HG03095 (cell line): ENCODE data around the gene NCOR1.

ENCODE experiments used
- ATAC-seq: cut with Tn5 transposase; IDR thresholded peaks from one replicate; pipeline ENCODE4 v1.9.1; 2021; ENCODE audit warnings: moderate library complexity; ENCODE audit not compliant: unreplicated experiment

Gene NCOR1

DNA sequence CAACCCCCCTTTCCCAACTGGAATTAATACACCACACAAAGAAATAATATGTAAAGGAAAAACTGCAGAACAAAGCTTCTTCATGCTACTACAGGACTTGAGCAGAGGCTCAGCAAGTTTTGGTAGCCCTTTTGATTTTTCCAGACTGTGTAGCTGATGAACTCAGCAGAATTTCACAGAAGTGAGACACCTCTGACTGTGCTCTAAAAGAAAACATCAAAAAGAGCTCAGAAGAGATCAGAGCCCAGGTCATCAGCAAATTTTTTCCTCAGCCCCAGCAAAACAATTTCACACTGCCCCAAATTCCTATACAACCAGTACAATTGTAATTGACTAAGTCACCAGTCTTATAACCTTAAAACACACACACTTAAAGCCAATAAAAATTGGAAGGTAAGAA is 177.7 kb downstream of the NCOR1 start:
- no peak for ATAC-seq

DNA sequence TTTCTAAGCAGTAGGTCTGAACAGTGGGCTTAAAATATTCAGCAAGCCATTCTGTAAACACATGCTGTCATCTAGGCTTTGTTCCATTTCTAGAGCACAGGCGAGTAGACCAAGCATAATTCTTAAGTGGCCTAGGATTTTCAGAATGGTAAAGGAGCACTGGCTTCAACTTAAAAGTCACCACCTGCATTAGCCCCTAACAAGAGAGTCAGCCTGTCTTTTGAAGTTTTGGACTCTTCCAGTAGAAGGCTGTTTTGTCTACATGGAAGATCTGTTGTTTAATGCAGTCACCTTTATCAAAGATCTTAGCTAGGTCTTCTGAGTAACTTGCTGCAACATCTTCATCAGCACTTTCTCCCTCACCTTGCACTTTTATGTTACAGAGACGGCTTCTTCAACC is 179.1 kb downstream of the NCOR1 start:
- no peak for ATAC-seq

DNA sequence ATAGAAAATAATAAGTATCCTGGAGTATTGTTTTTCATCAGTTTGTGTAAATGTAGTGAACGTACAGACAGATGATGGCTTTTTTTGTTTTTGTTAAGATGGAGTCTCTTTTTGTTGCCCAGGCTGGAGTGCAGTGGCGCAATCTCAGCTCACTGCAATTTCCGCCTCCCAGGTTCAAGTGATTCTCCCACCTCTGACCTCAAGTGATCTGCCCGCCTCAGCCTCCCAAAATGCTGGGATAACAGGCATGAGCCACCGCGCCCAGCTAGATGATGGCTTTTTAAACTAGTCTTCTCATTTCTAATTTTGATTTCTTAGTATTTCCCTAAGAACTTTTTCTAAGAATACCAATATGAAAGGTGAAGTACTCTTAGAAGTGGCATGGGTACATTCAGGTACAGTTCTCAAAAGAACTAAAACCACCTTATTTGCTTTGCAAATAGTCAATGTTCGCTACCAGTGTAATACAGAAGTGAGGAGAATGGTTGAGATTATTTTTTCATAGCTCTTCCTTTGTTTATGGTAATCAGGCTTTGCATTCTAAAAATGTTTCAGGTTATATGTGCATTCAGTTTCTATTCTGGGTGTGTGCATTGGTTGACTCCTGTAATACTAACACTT is 181.5 kb downstream of the NCOR1 start:
- ATAC-seq = no peak

- peak; percentile 94 for ATAC-seq
Observed at GRCh38 chr17:16027708-16028584, 187.4 kb downstream of the NCOR1 start.

GRCh38 chr17:16026895-16027294 is 188.4 kb downstream of the NCOR1 start:
- ATAC-seq = no peak

- no peak for ATAC-seq
Observed at GRCh38 chr17:16025202-16025601, 190.1 kb downstream of the NCOR1 start.

- no peak for ATAC-seq
Observed at GRCh38 chr17:16023881-16024280, 191.5 kb downstream of the NCOR1 start.

GRCh38 chr17:16019347-16019746 is 196.0 kb downstream of the NCOR1 start:
- no peak for ATAC-seq

DNA sequence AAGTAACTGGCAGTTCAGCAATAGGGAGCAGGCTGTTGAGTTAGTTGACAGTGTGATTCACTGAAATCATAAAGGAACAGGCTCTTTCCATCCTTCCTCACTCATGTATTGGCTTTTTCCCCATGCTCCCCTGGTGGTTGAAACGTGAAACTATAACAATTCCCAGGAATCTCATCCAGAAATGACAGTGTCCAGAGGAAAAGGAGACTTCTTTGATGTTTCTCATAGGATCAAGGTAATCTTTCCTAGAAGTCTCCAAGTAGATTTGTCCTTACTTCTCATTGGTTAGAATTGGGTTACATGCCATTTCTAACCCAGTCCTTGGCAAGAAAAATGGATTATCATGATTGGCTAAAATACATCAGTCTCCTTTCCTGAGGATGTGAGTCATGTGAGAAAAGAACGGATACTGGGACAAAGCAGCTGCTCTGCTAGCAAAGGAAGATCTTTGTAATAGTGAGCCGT is 201.4 kb downstream of the NCOR1 start:
- no peak for ATAC-seq

DNA sequence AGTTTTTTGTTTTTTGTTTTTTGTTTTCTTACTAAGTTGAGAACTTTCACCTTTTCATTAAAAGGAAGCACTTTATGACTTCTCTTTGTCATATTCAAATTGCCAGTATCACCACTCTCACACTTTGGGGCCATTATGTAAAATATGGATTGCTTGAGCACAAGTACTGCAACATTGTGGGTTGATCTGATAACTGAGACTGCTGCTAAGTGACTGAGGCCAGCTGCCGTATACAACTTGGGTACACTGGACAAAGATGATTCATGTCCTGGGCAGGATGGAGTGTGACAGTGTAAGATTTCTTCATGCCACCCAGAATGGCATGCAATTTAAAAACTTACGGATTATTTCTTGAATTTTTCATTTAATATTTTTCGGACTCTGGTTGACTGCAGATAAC is 207.9 kb downstream of the NCOR1 start:
- ATAC-seq = no peak

DNA sequence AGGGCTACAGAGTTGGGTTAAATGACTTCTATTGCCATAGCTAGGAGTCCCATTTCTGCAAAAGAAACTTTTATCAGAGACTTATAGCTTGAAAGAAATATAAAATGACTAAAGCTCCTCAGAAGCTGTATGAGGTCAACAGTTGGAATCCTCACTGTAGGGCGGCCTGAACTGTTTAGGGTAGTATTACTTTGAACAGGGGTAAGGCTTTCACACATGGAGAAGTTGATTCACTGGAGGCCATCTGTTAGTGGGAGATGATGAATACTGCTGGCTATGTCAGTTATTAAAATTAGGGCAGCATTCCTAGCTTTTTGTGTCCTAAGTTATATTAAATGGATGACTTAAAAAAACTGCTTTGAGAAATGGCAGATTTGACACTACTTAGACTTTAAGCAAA is 209.7 kb downstream of the NCOR1 start:
- ATAC-seq = no peak

GRCh38 chr17:16003841-16004240 is 211.5 kb downstream of the NCOR1 start:
- no peak for ATAC-seq

- ATAC-seq = no peak
Observed at GRCh38 chr17:16002708-16003260, 212.6 kb downstream of the NCOR1 start.

DNA sequence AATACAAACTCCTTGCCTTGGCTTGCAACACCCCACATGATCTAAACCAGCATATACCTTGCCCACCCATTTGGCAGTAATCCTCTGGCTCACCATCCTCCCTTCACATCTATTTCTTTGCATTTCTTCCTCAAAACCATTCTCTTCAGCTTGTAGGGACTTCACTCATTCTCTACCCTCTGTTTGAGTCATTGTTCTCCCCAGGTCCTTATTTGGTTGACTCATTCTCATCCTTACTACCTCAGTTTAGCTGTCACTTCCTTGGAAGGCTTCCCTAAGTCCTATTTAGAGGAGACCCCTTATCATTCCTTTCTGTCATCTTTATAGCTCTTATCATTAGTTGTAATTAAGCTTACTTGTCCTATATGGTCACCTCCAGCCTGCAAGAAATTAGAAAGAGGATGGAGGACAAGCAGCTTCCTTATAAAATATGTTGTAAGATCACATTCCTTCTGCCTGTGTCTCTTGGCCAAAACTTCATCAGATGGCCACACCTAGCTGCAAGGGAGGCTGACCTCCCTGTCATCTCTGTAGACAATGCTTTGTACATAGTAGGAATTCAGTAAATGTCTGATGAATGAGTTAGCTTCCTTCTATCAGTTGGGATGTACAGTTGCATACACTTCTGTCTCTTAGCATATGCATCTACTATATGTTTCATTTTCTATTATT is 214.0 kb downstream of the NCOR1 start:
- no peak for ATAC-seq

DNA sequence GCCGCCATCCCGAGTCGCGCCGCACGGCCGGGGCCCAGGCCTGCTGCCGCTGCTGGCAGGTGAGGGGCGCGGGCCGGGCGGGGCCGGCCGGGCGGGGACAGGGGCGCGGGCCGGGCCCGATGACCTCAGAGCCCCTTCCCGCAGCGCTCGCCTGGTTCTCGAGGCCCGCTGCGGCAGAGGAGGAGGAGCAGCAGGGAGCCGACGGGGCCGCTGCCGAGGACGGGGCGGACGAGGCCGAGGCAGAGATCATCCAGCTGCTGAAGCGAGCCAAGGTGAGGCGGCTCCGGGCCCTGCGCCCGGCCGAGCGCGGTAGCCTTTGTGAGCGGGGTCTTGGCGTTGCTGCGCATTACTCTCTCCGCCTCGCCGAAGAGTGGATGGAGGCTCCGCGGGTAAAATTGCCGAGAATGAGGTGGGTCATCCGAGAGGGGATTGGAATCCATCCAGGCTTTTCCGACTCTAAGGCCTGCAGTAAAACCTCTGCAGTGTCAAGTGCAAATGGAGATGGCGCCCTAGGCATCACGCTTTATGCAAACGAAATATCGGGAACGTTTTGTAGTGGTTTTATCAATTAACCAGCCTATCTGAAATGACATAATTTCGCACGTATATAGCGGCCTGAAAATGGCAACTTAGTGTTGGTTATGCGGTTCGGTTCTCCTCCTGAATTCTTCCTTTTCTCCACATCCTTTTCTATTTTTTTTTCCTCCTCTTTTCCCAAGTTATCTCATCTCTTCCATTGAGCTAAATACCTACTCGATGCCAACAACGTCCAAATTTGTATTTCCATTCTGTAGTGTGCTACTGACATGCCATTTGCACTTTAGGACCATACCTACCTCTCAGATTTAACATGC is 215.1 kb downstream of the NCOR1 start:
- peak; percentile 39 for ATAC-seq

DNA sequence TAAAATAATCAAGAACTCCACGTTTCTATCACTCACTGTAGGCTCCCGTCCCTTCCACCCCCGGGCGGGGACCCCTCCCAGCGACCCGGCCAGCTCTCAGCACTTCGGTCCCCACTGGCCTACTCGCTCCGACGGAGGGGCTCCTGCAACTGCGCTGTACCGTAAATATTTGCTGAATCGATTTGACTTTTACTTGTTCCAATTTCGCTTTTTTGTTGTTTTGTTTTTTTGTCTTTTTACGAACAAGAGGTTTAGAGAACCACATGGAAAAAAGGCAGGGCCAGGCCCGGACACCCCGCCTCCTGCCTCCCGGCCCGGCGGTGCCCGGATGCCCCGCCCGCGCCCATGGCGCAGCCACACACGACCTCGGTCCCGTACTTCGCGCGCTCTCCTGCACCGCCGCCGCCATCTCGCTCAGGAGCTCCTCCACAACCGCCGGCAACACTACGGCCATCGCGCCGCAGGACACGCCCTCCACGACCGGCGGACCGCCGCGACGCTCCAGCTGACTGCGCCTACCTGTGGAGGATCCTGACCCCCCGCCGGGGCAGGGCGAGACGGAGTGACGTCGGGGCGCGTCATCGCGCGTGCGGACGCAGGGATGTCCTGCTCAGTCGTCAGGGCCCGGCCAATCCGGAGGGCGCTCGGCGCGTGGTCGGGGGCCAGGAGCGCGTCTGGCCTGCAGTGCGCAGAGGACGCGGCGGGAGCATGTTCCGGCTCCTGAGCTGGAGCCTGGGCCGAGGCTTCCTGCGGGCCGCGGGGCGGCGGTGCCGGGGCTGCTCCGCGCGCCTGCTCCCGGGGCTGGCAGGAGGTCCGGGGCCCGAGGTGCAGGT is 216.0 kb downstream of the NCOR1 start, which contains the start of the genes TTC19 and ZSWIM7:
Gene TTC19, plus strand, starts transcription at position 684 of the 833 bp plus-strand sequence. Its CDS starts 25 bp downstream, at position 709.
Gene ZSWIM7, minus strand, starts transcription at position 564 of the 833 bp plus-strand sequence. Its CDS starts 110 bp downstream, at position 454.
- ATAC-seq = peak; percentile 92

GRCh38 chr17:15998031-15998562 is 217.2 kb downstream of the NCOR1 start:
- no peak for ATAC-seq

- ATAC-seq = no peak
Observed at GRCh38 chr17:15996322-15996721, 219.0 kb downstream of the NCOR1 start.
